ENCODE measurements around the gene AKIRIN2.
A peak's percentile ranks its signal among the peaks of the same experiment; 100 is the strongest.

DNA sequence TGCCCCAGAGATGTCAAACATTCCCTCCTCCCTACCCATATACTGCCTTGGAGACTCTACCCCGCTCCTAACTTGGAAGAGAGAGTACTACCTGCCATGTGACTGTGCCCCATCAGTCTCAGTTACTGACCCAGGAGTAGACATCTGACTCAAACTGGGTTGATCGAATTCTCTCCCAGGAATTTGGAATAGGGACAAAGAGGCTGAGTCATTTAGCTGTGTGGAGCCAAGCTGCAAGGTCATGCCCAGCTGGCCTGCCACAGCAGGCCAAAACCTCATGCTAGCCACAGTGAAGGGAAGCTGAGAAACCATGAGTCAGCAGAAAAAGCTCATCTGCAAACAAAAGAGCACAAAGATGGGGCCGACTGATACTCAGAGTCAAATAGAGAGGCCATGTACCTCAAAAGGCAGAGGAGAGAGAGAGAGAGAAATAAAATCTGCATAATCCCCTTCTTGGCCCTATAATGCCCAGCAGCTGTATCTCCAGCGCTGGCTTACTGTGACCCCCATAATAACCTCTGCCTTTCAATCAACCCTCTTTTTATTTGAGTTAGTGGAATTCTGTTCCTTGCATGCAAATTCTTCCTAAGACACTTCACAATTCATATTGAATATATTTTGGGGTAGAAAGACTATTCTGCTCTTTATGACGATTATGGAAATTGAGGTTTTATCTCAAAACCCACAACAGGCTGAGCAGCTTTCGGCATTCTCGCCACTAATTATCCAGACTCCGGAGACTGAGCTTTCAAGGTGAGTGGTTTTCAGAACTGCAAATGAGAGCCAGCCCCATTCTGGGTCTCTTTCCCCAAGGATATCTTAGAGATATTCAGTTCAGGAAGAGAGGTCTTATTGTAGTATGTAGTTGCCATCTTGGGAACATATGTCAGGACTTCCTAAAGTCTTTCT, 21.4 kb upstream of the AKIRIN2 start:
- TF ChIP-seq, protein P1, sequence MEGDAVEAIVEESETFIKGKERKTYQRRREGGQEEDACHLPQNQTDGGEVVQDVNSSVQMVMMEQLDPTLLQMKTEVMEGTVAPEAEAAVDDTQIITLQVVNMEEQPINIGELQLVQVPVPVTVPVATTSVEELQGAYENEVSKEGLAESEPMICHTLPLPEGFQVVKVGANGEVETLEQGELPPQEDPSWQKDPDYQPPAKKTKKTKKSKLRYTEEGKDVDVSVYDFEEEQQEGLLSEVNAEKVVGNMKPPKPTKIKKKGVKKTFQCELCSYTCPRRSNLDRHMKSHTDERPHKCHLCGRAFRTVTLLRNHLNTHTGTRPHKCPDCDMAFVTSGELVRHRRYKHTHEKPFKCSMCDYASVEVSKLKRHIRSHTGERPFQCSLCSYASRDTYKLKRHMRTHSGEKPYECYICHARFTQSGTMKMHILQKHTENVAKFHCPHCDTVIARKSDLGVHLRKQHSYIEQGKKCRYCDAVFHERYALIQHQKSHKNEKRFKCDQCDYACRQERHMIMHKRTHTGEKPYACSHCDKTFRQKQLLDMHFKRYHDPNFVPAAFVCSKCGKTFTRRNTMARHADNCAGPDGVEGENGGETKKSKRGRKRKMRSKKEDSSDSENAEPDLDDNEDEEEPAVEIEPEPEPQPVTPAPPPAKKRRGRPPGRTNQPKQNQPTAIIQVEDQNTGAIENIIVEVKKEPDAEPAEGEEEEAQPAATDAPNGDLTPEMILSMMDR (IDR thresholded peaks at IDR 0.05; ENCODE audit: low read depth, low read length, missing input control), result no peak
- TF ChIP-seq, protein P2, sequence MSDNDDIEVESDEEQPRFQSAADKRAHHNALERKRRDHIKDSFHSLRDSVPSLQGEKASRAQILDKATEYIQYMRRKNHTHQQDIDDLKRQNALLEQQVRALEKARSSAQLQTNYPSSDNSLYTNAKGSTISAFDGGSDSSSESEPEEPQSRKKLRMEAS (IDR thresholded peaks at IDR 0.05), result peak; percentile 93
- TF ChIP-seq TAF1 (conservative IDR thresholded peaks at IDR 0.05), result peak; percentile 33
- peak in 1 of 2 donors; percentile 29 for TF ChIP-seq GABPA (IDR thresholded peaks at IDR 0.05 in 1 of 2, conservative IDR thresholded peaks at IDR 0.05 in 1 of 2)
